Stimulated activated effector memory CD8-positive, alpha-beta T cell treated with anti-CD3 and anti-CD28 coated beads, Interleukin-12 subunit alpha, Interleukin-12 subunit beta, amount 100 ng/mL, for 72 hours (primary cell): ENCODE measurements around the gene PIK3CD.
"Not testable (repeated sequence)": the region's sequence is repeated elsewhere in the genome, so short reads cannot be mapped to it uniquely, and the experiment has no call there.

ENCODE experiments used
- ATAC-seq: fragments of 150-1000 bp; cut with Tn5 transposase; 2 replicates; pipeline ENCODE4 v1.10.0; 2021
- DNase-seq, 2 donors: peaks; one replicate each; pipeline ENCODE4 v3.0.0; 2021 to 2022; ENCODE audit warnings: low spot score in 2 of 2
- H3K27ac Mint-ChIP-seq: one replicate; pipeline ENCODE4 v1.8.0; 2022; ENCODE audit warnings: mild to moderate bottlenecking, mixed read lengths
- H3K36me3 Mint-ChIP-seq: one replicate; pipeline ENCODE4 v1.8.0; 2022; ENCODE audit warnings: mild to moderate bottlenecking, mixed read lengths
- H3K4me1 Mint-ChIP-seq: one replicate; pipeline ENCODE4 v1.8.0; 2022; ENCODE audit warnings: mixed read lengths
- H3K4me3 Mint-ChIP-seq: one replicate; pipeline ENCODE4 v1.8.0; 2022; ENCODE audit warnings: mild to moderate bottlenecking, mixed read lengths
- H3K9me3 Mint-ChIP-seq: one replicate; pipeline ENCODE4 v1.8.0; 2022; ENCODE audit warnings: mixed read lengths

PIK3CD gene

GRCh38 chr1:9736241-9736640, 84.7 kb downstream of the PIK3CD start:
- no peak for DNase-seq
- Mint-ChIP-seq H3K27ac (peak overlapping the region; percentile 34), H3K9me3 (no peaks in the 10 kb centered on the region), H3K4me3 (no peak overlapping the region), H3K36me3 (peaks cover 100% of the 10 kb centered on the region), H3K4me1 (peaks cover 34% of the 10 kb centered on the region)
- no peak for ATAC-seq

- ATAC-seq (no peak), DNase-seq (no peak)
- H3K9me3 Mint-ChIP-seq, result no peaks in the 10 kb centered on the region
- H3K27ac Mint-ChIP-seq, result no peak overlapping the region
- no peak overlapping the region for H3K4me3 Mint-ChIP-seq
- H3K4me1 Mint-ChIP-seq, result peaks cover 25% of the 10 kb centered on the region
- peaks cover 100% of the 10 kb centered on the region for H3K36me3 Mint-ChIP-seq
Measured at GRCh38 chr1:9737057-9737456, 85.5 kb downstream of the PIK3CD start.

GRCh38 chr1:9737671-9738070, 86.1 kb downstream of the PIK3CD start:
- H3K4me3 Mint-ChIP-seq, result no peak overlapping the region
- ATAC-seq, result no peak
- no peak for DNase-seq
- H3K27ac Mint-ChIP-seq, result peak overlapping the region; percentile 52
- H3K9me3 Mint-ChIP-seq, result no peaks in the 10 kb centered on the region
- H3K4me1 Mint-ChIP-seq, result peaks cover 19% of the 10 kb centered on the region
- peaks cover 100% of the 10 kb centered on the region for H3K36me3 Mint-ChIP-seq

GRCh38 chr1:9744106-9744799, 92.7 kb downstream of the PIK3CD start:
- DNase-seq, result no peak
- no peak overlapping the region for H3K27ac Mint-ChIP-seq
- H3K4me1 Mint-ChIP-seq, result no peaks in the 10 kb centered on the region
- H3K36me3 Mint-ChIP-seq, result peaks cover 95% of the 10 kb centered on the region
- no peaks in the 10 kb centered on the region for H3K9me3 Mint-ChIP-seq
- no peak for ATAC-seq
- no peak overlapping the region for H3K4me3 Mint-ChIP-seq

- DNase-seq, result no peak
- H3K4me1 Mint-ChIP-seq, result peaks cover 7% of the 10 kb centered on the region
- H3K9me3 Mint-ChIP-seq, result no peaks in the 10 kb centered on the region
- no peak overlapping the region for H3K27ac Mint-ChIP-seq
- H3K4me3 Mint-ChIP-seq, result no peak overlapping the region
- H3K36me3 Mint-ChIP-seq, result peaks cover 95% of the 10 kb centered on the region
- ATAC-seq, result no peak
Measured at GRCh38 chr1:9746211-9746610, 94.7 kb downstream of the PIK3CD start.

GRCh38 chr1:9746651-9747050, 95.1 kb downstream of the PIK3CD start:
- peaks cover 95% of the 10 kb centered on the region for H3K36me3 Mint-ChIP-seq
- no peak for DNase-seq
- ATAC-seq, result no peak
- no peak overlapping the region for H3K4me3 Mint-ChIP-seq
- H3K27ac Mint-ChIP-seq, result no peak overlapping the region
- H3K4me1 Mint-ChIP-seq, result peaks cover 11% of the 10 kb centered on the region
- no peaks in the 10 kb centered on the region for H3K9me3 Mint-ChIP-seq

GRCh38 chr1:9748391-9748790, 96.9 kb downstream of the PIK3CD start:
- Mint-ChIP-seq H3K36me3 (peaks cover 95% of the 10 kb centered on the region), H3K4me1 (peaks cover 19% of the 10 kb centered on the region)
- not testable (repeated sequence) for DNase-seq, H3K27ac Mint-ChIP-seq, ATAC-seq, H3K9me3 Mint-ChIP-seq, H3K4me3 Mint-ChIP-seq

GRCh38 chr1:9749361-9749760, 97.8 kb downstream of the PIK3CD start:
- peaks cover 19% of the 10 kb centered on the region for H3K4me1 Mint-ChIP-seq
- ATAC-seq (no peak), DNase-seq (no peak)
- no peaks in the 10 kb centered on the region for H3K9me3 Mint-ChIP-seq
- H3K36me3 Mint-ChIP-seq, result peaks cover 95% of the 10 kb centered on the region
- H3K4me3 Mint-ChIP-seq, result no peak overlapping the region
- peak overlapping the region; percentile 14 for H3K27ac Mint-ChIP-seq

GRCh38 chr1:9751971-9752370, 100.4 kb downstream of the PIK3CD start:
- ATAC-seq (no peak), DNase-seq (no peak)
- peaks cover 82% of the 10 kb centered on the region for H3K36me3 Mint-ChIP-seq
- peaks cover 25% of the 10 kb centered on the region for H3K4me1 Mint-ChIP-seq
- H3K4me3 Mint-ChIP-seq, result peak overlapping the region; percentile 33
- H3K9me3 Mint-ChIP-seq, result no peaks in the 10 kb centered on the region
- peak overlapping the region; percentile 77 for H3K27ac Mint-ChIP-seq

- H3K4me1 Mint-ChIP-seq, result peaks cover 25% of the 10 kb centered on the region
- H3K36me3 Mint-ChIP-seq, result peaks cover 72% of the 10 kb centered on the region
- no peak for DNase-seq
- ATAC-seq, result no peak
- H3K27ac Mint-ChIP-seq, result peak overlapping the region; percentile 77
- H3K9me3 Mint-ChIP-seq, result no peaks in the 10 kb centered on the region
- no peak overlapping the region for H3K4me3 Mint-ChIP-seq
Measured at GRCh38 chr1:9753121-9753531, 101.6 kb downstream of the PIK3CD start.

GRCh38 chr1:9755441-9755995, 104.0 kb downstream of the PIK3CD start:
- no peak for ATAC-seq
- Mint-ChIP-seq H3K9me3 (no peaks in the 10 kb centered on the region), H3K4me3 (no peak overlapping the region), H3K4me1 (peaks cover 25% of the 10 kb centered on the region), H3K36me3 (peaks cover 49% of the 10 kb centered on the region), H3K27ac (peak overlapping the region; percentile 72)
- DNase-seq, result no peak

GRCh38 chr1:9758559-9759121, 107.1 kb downstream of the PIK3CD start:
- Mint-ChIP-seq H3K36me3 (peaks cover 27% of the 10 kb centered on the region), H3K27ac (peak overlapping the region; percentile 20), H3K4me3 (no peak overlapping the region), H3K9me3 (no peaks in the 10 kb centered on the region), H3K4me1 (peaks cover 19% of the 10 kb centered on the region)
- no peak for DNase-seq
- no peak for ATAC-seq

- Mint-ChIP-seq H3K9me3 (no peaks in the 10 kb centered on the region), H3K36me3 (peaks cover 14% of the 10 kb centered on the region), H3K27ac (no peak overlapping the region), H3K4me1 (peaks cover 28% of the 10 kb centered on the region), H3K4me3 (no peak overlapping the region)
- ATAC-seq (no peak), DNase-seq (no peak)
Measured at GRCh38 chr1:9759939-9760338, 108.4 kb downstream of the PIK3CD start.

GRCh38 chr1:9760824-9761223, 109.3 kb downstream of the PIK3CD start:
- H3K9me3 Mint-ChIP-seq, result no peaks in the 10 kb centered on the region
- ATAC-seq (no peak), DNase-seq (no peak)
- H3K27ac Mint-ChIP-seq, result no peak overlapping the region
- peaks cover 10% of the 10 kb centered on the region for H3K36me3 Mint-ChIP-seq
- peaks cover 23% of the 10 kb centered on the region for H3K4me1 Mint-ChIP-seq
- H3K4me3 Mint-ChIP-seq, result no peak overlapping the region

GRCh38 chr1:9761855-9762254, 110.3 kb downstream of the PIK3CD start:
- Mint-ChIP-seq H3K36me3 (peaks cover 10% of the 10 kb centered on the region), H3K9me3 (no peaks in the 10 kb centered on the region), H3K4me1 (peaks cover 23% of the 10 kb centered on the region), H3K27ac (no peak overlapping the region), H3K4me3 (no peak overlapping the region)
- no peak for ATAC-seq
- DNase-seq, result no peak

- not testable (repeated sequence) for H3K27ac Mint-ChIP-seq, ATAC-seq, H3K36me3 Mint-ChIP-seq, H3K4me3 Mint-ChIP-seq, DNase-seq, H3K9me3 Mint-ChIP-seq
- H3K4me1 Mint-ChIP-seq, result peaks cover 23% of the 10 kb centered on the region
Measured at GRCh38 chr1:9762446-9762845, 110.9 kb downstream of the PIK3CD start.
